Coronary artery (tissue), 2 donors: ENCODE data around the gene THOP1.

ENCODE experiments used
- DNase-seq: peaks from one replicate; pipeline ENCODE4 v3.0.0-alpha.2; 2017; ENCODE audit warnings: low spot score
- H3K27ac ChIP-seq, 2 donors: fragments of 200-600 bp; sonication (generic); one replicate each; pipeline ENCODE4 v1.5.1; 2016 to 2019
- H3K4me3 ChIP-seq: fragments of 200-600 bp; sonication (generic); 2 replicates; pipeline ENCODE4 v1.5.1; 2016; ENCODE audit warnings: mild to moderate bottlenecking, moderate library complexity
- CTCF ChIP-seq: fragments of 200-600 bp; sonication (generic); IDR thresholded peaks from one replicate; pipeline ENCODE4 v1.5.1; 2019; ENCODE audit warnings: antibody characterized with exemption

Gene THOP1

GRCh38 chr19:2762783-2763496, 22.4 kb upstream of the THOP1 start:
- Histone ChIP-seq H3K4me3 (no peak overlapping the region), H3K27ac (no peak overlapping the region)
- no peak for TF ChIP-seq CTCF
- no peak for DNase-seq

GRCh38 chr19:2763687-2764086, 21.6 kb upstream of the THOP1 start:
- H3K4me3 ChIP-seq: no peak overlapping the region

GRCh38 chr19:2764945-2765344, 20.4 kb upstream of the THOP1 start:
- DNase-seq: no peak
- no peak overlapping the region for H3K4me3 ChIP-seq
- no peak for TF ChIP-seq CTCF
- no peak overlapping the region for H3K27ac ChIP-seq

More at GRCh38 chr19:2763687-2764086, 21.6 kb upstream of the THOP1 start:
- no peak for DNase-seq
- no peak overlapping the region for H3K27ac ChIP-seq
- TF ChIP-seq CTCF: no peak

GRCh38 chr19:2765376-2765775, 19.9 kb upstream of the THOP1 start:
- H3K4me3 ChIP-seq: no peak overlapping the region
- TF ChIP-seq CTCF: no peak
- no peak for DNase-seq
- no peak overlapping the region for H3K27ac ChIP-seq

- H3K4me3 ChIP-seq: no peak overlapping the region
- no peak for TF ChIP-seq CTCF
- DNase-seq: no peak
- no peak overlapping the region for H3K27ac ChIP-seq
Measured at GRCh38 chr19:2766594-2767372, 18.5 kb upstream of the THOP1 start.

- Histone ChIP-seq H3K4me3 (no peak overlapping the region), H3K27ac (no peak overlapping the region)
- no peak for TF ChIP-seq CTCF
- no peak for DNase-seq
Measured at GRCh38 chr19:2767688-2768087, 17.6 kb upstream of the THOP1 start.
